ENCODE measurements around the gene OR10A3. TPM values are rescaled to one million over a fixed set of nuclear protein-coding genes. Genes with fewer than 3 reads are reported as not detected.

OR10A3 gene
- total RNA-seq, 2 experiments from 2014 or later, result not detected

DNA sequence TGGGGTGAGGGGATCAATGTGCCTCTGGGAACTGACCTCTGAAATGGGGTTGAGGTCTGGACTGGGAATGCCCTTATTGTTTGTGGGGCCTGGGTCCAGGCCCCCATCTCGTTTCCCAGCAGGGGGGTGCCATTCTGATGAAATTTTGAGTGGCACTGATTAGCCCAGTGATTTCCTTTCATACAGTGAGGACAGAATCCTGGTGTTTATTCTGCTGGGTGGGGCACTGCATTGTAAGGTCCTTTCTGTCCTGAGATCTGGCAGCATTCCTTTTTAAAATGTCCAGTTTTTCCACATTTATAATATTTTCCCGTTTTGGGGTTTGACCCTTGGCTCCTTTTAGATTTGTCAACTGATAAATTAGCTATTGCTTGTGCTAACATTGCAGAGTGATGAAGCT is 37.6 kb downstream of the OR10A3 start:
- H3K9me3 Mint-ChIP-seq (ENCODE audit: low read depth), result no peaks in the 10 kb centered on the region
- H3K27ac Mint-ChIP-seq, result no peak overlapping the region
- intact Hi-C loops (cut with DNase I, micrococcal nuclease), result no loop called here
- DNase-seq, result no peak
- H3K4me1 Mint-ChIP-seq, result no peaks in the 10 kb centered on the region
- peaks cover 17% of the 10 kb centered on the region for H3K27me3 Mint-ChIP-seq
- ChIA-PET CTCF (interaction anchor here (2.8 to 3.4 kb wide), 2 partner anchors 11 to 83 kb away, joined by 6 to 13 read pairs; partner anchors contain the start of gene EIF3F), POLR2A (no interaction called here)
- no peak for ATAC-seq
- no peak overlapping the region for H3K4me3 Mint-ChIP-seq
- no peaks in the 10 kb centered on the region for H3K36me3 Mint-ChIP-seq (ENCODE audit: low read depth)

DNA sequence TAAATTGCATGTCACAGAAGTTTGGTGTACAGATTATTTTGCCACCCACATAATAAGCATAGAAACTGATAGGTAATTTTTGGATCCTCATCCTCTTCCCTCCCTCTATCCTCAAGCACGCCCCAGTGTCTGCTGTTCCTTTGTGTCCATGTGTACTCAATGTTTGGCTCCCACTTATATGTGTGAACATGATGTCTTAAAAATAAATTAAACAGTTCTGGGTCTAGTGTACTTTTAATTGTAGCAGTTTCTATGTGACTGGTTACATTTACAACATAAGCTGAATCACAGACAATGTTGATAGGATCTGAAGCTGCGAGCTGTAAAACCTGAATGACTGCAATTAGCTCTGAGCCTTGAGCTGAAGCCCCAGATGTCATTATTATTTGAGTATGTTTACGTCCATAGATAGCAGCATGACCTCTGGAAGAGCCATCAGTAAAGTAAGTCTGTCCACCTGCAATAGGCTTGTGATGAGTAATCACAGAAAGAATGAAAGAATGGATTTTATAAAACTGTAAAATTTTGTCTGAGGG is 40.1 kb downstream of the OR10A3 start:
- intact Hi-C loops (cut with DNase I, micrococcal nuclease), result no loop called here
- H3K4me1 Mint-ChIP-seq, result no peaks in the 10 kb centered on the region
- CTCF ChIA-PET, result interaction anchor here (3.4 kb wide), 1 partner anchor 9 kb away, joined by 13 read pairs; no protein-coding TSS in a partner anchor
- DNase-seq, result no peak
- no peak overlapping the region for H3K27ac Mint-ChIP-seq
- H3K27me3 Mint-ChIP-seq, result peaks cover 9% of the 10 kb centered on the region
- H3K9me3 Mint-ChIP-seq (ENCODE audit: low read depth), result no peaks in the 10 kb centered on the region
- no peak overlapping the region for H3K4me3 Mint-ChIP-seq
- ATAC-seq, result no peak
- POLR2A ChIA-PET, result no interaction called here
- no peaks in the 10 kb centered on the region for H3K36me3 Mint-ChIP-seq (ENCODE audit: low read depth)

DNA sequence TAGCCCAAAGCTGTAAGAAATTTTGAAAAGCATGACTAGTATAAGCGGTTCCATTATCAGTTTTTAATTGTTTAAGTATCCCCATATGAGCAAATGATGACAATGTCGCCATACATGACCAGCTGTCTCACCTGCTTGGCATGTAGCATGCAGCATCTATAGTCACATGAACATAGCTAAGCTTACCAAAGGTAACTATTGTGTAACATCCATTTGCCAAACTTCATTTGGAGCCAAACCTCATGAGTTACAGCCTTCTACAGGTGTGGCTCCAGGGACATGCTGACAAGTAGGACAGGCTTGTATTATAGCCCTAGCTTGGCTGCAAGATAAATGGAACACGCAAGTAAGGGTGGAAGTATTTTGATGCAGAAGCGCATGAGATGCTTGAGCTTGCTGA is 40.8 kb downstream of the OR10A3 start:
- H3K4me1 Mint-ChIP-seq, result no peaks in the 10 kb centered on the region
- no peaks in the 10 kb centered on the region for H3K36me3 Mint-ChIP-seq (ENCODE audit: low read depth)
- intact Hi-C loops (cut with DNase I, micrococcal nuclease), result no loop called here
- DNase-seq (no peak), ATAC-seq (no peak)
- CTCF ChIA-PET, result interaction anchor here (1.4 kb wide), 1 partner anchor 86 kb away, joined by 4 read pairs; no protein-coding TSS in a partner anchor
- peaks cover 8% of the 10 kb centered on the region for H3K27me3 Mint-ChIP-seq
- H3K9me3 Mint-ChIP-seq (ENCODE audit: low read depth), result no peaks in the 10 kb centered on the region
- POLR2A ChIA-PET, result no interaction called here
- H3K4me3 Mint-ChIP-seq, result no peak overlapping the region
- no peak overlapping the region for H3K27ac Mint-ChIP-seq

DNA sequence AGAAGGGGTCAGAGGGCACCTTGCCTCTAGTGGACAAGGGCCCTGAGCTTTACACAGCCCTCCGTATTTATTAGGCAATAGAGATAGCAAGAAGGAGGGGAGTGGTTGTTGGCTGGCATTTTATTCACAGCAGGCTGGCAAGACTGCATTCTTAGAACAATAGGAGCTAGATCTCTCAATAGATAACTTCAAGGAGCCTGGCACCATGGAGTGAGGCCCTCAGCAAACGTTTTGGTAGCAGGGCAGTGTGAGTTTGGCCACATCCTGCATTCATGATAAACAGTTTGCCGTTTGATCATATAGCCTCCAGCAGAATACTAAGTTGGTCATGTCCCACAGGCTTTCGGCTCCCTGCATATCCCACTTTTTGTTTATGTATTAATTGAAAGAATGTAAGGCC is 42.1 kb downstream of the OR10A3 start:
- no peaks in the 10 kb centered on the region for H3K36me3 Mint-ChIP-seq (ENCODE audit: low read depth)
- CTCF ChIA-PET, result interaction anchor here (1.4 kb wide), 1 partner anchor 87 kb away, joined by 4 read pairs; no protein-coding TSS in a partner anchor
- no peak for ATAC-seq
- no peaks in the 10 kb centered on the region for H3K9me3 Mint-ChIP-seq (ENCODE audit: low read depth)
- H3K27me3 Mint-ChIP-seq, result peaks cover 7% of the 10 kb centered on the region
- no peak overlapping the region for H3K4me3 Mint-ChIP-seq
- H3K27ac Mint-ChIP-seq, result no peak overlapping the region
- H3K4me1 Mint-ChIP-seq, result no peaks in the 10 kb centered on the region
- intact Hi-C loops (cut with DNase I, micrococcal nuclease), result loop anchor here in 1 of 2 experiments (10.0 kb wide), 1 partner anchor 175 kb away; no protein-coding TSS in a partner anchor
- POLR2A ChIA-PET, result no interaction called here
- no peak for DNase-seq

DNA sequence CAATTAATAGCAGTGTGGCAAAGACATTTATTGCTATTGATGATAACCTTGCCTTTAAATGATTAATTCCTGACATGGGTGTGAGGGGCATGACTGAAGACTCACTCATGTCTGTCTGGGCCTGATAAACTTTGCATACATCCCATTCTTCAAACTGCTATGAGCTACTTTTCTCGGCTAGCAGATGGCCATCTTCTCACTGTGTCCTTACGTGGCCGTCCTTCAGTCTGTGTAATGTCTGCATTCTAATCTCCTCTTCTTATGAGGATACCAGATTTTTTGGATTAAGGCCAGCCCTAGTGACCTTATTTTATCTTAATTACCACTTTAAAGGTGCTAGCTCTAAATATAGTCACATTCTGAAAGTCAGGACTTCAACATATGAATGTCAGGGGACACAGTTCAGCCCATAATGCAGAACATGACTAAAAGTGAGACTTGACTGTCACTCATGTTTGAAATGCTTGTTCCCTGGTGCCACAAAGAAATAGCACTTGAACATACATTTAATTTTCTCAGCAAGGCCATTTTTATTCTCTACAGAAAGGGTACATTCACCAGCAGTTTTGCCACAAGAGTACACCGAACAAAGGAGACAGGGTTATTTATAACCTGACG is 42.7 kb downstream of the OR10A3 start:
- Mint-ChIP-seq H3K9me3 (ENCODE audit: low read depth) (no peaks in the 10 kb centered on the region), H3K27me3 (peaks cover 6% of the 10 kb centered on the region), H3K27ac (no peak overlapping the region), H3K36me3 (ENCODE audit: low read depth) (no peaks in the 10 kb centered on the region), H3K4me3 (no peak overlapping the region), H3K4me1 (no peaks in the 10 kb centered on the region)
- ChIA-PET CTCF (no interaction called here), POLR2A (no interaction called here)
- intact Hi-C loops (cut with DNase I, micrococcal nuclease), result loop anchor here in 1 of 2 experiments (10.0 kb wide), 1 partner anchor 176 kb away; no protein-coding TSS in a partner anchor
- ATAC-seq (no peak), DNase-seq (no peak)

DNA sequence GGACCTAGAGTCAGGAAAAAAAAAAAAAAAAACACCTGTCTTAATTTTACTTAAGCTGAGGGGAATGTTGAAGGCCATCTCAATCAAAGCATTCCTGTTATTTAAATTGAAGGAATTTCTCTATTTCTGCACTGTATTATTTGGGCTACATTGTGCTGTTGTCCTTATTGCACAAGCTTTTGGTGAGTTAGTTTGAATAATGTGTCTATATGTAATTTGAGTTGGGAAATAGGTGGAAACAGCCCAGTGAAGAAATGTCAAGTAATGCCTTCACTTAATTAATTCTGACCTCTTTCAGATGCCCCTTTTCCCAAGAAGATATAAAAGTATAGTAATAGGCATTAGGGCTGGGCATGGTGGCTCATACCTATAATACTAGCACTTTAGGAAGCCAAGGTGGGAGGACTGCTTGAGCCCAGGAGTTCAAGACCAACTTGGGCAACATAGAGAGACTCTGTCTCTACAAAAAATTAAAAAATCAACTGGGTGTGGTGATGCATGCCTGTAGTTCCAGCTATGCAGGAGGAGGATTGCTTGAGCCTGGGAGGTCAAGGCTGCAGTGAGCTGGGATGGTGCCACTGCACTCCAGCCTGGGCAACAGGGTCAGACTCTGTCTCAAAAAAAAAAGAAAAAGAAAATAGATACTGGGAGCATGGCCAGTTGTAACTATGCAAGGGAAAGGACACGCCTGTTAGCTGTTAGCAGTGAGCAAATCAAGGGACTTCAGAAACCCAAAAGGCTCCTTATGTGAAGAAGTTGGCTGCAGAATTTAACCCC is 45.3 kb downstream of the OR10A3 start:
- H3K4me1 Mint-ChIP-seq, result peaks cover 4% of the 10 kb centered on the region
- intact Hi-C loops (cut with DNase I, micrococcal nuclease), result loop anchor here in 1 of 2 experiments (10.0 kb wide), 1 partner anchor 179 kb away; no protein-coding TSS in a partner anchor
- no peak overlapping the region for H3K27ac Mint-ChIP-seq
- CTCF ChIA-PET, result interaction anchor here (0.8 to 7.0 kb wide), 4 partner anchors 16 to 203 kb away, joined by 3 to 70 read pairs (median 4); partner anchors contain the start of gene EIF3F
- POLR2A ChIA-PET, result no interaction called here
- peaks cover 2% of the 10 kb centered on the region for H3K27me3 Mint-ChIP-seq
- no peaks in the 10 kb centered on the region for H3K9me3 Mint-ChIP-seq (ENCODE audit: low read depth)
- no peak overlapping the region for H3K4me3 Mint-ChIP-seq
- DNase-seq (no peak), ATAC-seq (no peak)
- H3K36me3 Mint-ChIP-seq (ENCODE audit: low read depth), result no peaks in the 10 kb centered on the region

DNA sequence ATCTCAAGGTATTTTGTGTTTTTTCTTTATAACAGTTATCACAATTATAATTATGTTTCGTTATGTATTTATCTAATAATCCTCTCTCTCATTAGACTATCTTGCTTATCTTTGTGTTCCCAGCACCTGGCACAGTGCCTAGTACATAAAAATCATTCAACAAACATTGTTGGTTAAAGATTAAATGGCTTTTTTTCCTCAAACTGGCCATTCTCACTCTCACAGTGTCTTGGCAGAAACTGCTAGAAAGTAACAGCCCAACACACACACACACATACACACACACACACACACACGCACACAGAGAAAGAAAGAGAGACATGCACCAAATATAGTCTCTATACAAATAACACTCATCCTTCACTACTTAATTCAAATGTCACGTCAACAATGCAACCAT is 47.3 kb downstream of the OR10A3 start:
- Mint-ChIP-seq H3K27ac (no peak overlapping the region), H3K9me3 (ENCODE audit: low read depth) (no peaks in the 10 kb centered on the region), H3K27me3 (peaks cover 6% of the 10 kb centered on the region), H3K36me3 (ENCODE audit: low read depth) (no peaks in the 10 kb centered on the region), H3K4me1 (peaks cover 4% of the 10 kb centered on the region), H3K4me3 (no peak overlapping the region)
- ChIA-PET CTCF (interaction anchor here (0.7 to 7.0 kb wide), 4 partner anchors 92 to 208 kb away, joined by 3 to 70 read pairs (median 9); partner anchors contain the start of gene EIF3F), POLR2A (no interaction called here)
- no peak for ATAC-seq
- intact Hi-C loops (cut with DNase I, micrococcal nuclease), result loop anchor here in 1 of 2 experiments (10.0 kb wide), 1 partner anchor 181 kb away; no protein-coding TSS in a partner anchor
- no peak for DNase-seq

DNA sequence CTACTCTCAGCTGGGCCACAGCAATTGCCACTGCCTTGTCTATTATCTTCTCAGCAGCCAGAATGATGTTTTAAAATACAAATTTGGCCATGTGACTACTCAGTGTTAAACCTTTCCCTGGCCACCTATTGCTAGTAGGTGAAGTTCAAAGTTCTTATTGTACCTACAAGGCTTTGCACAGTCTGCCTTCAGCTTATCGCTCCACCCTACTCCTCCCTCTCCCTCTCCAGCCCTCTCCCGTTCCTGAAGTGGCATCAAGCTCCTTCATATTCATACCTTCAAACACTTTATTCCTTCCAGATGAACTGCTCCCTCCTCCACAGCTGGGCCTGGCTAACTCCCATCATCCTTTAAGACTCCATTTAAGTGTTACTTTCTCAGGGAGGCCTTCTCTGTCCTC is 47.7 kb downstream of the OR10A3 start:
- intact Hi-C loops (cut with DNase I, micrococcal nuclease), result loop anchor here (1.0 to 10.0 kb wide), 3 partner anchors 181 to 206 kb away; no protein-coding TSS in a partner anchor
- no peak for ATAC-seq
- H3K9me3 Mint-ChIP-seq (ENCODE audit: low read depth), result no peaks in the 10 kb centered on the region
- no peaks in the 10 kb centered on the region for H3K36me3 Mint-ChIP-seq (ENCODE audit: low read depth)
- H3K4me3 Mint-ChIP-seq, result no peak overlapping the region
- POLR2A ChIA-PET, result no interaction called here
- peaks cover 4% of the 10 kb centered on the region for H3K4me1 Mint-ChIP-seq
- H3K27me3 Mint-ChIP-seq, result peaks cover 6% of the 10 kb centered on the region
- no peak for DNase-seq
- CTCF ChIA-PET, result interaction anchor here (1.3 to 7.0 kb wide), 7 partner anchors 9 to 205 kb away, joined by 4 to 70 read pairs (median 8); partner anchors contain the start of gene EIF3F
- no peak overlapping the region for H3K27ac Mint-ChIP-seq

DNA sequence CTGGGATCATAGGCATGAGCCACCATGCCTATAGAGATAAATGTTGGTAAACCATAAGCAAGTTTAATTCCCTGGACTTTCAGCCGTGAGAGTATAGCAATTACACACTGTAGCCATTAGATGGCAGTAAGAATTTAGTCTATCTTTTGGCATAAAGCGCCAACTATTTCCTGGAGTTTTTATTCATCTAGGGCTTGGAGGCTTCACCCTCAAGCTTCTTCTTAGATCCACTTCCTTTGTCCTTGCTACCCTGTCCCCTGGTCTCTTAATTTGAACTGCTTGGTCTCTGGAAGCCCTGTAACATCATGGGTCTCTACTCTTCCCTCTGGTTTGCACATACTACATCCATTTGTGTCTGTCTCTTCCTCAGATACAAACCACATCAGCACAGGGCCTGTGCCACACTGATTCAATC is 48.7 kb downstream of the OR10A3 start:
- DNase-seq (no peak), ATAC-seq (peak; percentile 75)
- peaks cover 9% of the 10 kb centered on the region for H3K27me3 Mint-ChIP-seq
- CTCF ChIA-PET, result interaction anchor here (0.9 to 7.0 kb wide), 9 partner anchors 10 to 206 kb away, joined by 3 to 70 read pairs (median 5); partner anchors contain the start of gene EIF3F
- H3K9me3 Mint-ChIP-seq (ENCODE audit: low read depth), result no peaks in the 10 kb centered on the region
- no peaks in the 10 kb centered on the region for H3K36me3 Mint-ChIP-seq (ENCODE audit: low read depth)
- intact Hi-C loops (cut with DNase I, micrococcal nuclease), result loop anchor here (1.0 to 10.0 kb wide), 4 partner anchors 94 to 206 kb away; partner anchors contain the start of gene EIF3F (in 2 of the 2)
- POLR2A ChIA-PET, result no interaction called here
- peaks cover 4% of the 10 kb centered on the region for H3K4me1 Mint-ChIP-seq
- no peak overlapping the region for H3K4me3 Mint-ChIP-seq
- no peak overlapping the region for H3K27ac Mint-ChIP-seq

DNA sequence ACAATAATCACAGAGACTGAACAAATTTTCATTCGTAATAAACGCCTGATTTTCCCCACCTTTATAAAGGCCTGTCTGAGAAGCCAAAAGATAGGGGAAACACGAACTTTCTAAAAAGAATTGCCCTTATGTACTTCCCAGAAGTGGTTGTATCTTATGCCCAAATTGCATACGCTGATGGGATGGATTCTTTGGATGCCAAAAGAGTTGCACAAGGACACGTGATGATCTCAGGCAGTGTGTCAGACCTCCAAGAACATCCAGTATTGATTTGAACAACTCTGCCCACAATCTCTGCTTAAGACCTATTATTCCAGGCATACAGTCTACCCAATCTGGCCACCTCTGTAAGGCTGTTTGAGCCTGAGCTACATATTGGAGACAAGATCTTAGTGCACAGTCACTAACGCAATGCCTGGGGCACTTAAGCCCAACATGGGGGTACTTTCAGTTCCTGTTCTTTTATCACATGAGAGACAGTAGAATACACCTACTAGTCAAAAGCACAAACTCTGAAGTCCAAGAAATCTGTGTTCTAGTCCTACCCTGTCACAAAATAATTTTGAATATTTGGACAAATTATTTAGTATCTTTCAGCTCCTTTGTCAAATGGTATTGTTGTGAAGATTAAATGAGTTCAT is 49.3 kb downstream of the OR10A3 start:
- Mint-ChIP-seq H3K27me3 (peaks cover 9% of the 10 kb centered on the region), H3K9me3 (ENCODE audit: low read depth) (no peaks in the 10 kb centered on the region), H3K4me1 (peaks cover 4% of the 10 kb centered on the region), H3K36me3 (ENCODE audit: low read depth) (no peaks in the 10 kb centered on the region), H3K4me3 (no peak overlapping the region), H3K27ac (no peak overlapping the region)
- ATAC-seq (no peak), DNase-seq (no peak)
- POLR2A ChIA-PET, result no interaction called here
- CTCF ChIA-PET, result interaction anchor here (0.5 to 7.0 kb wide), 10 partner anchors 10 to 834 kb away, joined by 3 to 70 read pairs (median 5); partner anchors contain the start of gene EIF3F
- intact Hi-C loops (cut with DNase I, micrococcal nuclease), result loop anchor here (1.0 to 10.0 kb wide), 3 partner anchors 95 to 207 kb away; partner anchors contain the start of gene EIF3F (in 2 of the 2)
